WI38 (cell line): Measurements from ENCODE around the gene KLK1.
"Not testable (repeated sequence)": the region's sequence is repeated elsewhere in the genome, so short reads cannot be mapped to it uniquely, and the experiment has no call there.

Experiments used
- H3K4me3 ChIP-seq: 2 replicates; pipeline ENCODE4 v1.5.1; 2011; ENCODE audit warnings: low read depth, mild to moderate bottlenecking, control low read depth, low read length
- CTCF ChIP-seq: IDR thresholded peaks from 2 replicates; pipeline ENCODE4 v1.5.1; 2012; ENCODE audit warnings: low read depth, mild to moderate bottlenecking, control low read depth, low read length

Gene KLK1

GRCh38 chr19:50814883-50815282 lies 8.7 kb downstream of the KLK1 start:
- no peak overlapping the region for H3K4me3 ChIP-seq
- no peak for TF ChIP-seq CTCF

GRCh38 chr19:50812474-50812873 lies 11.1 kb downstream of the KLK1 start:
- no peak for TF ChIP-seq CTCF
- no peak overlapping the region for H3K4me3 ChIP-seq

- H3K4me3 ChIP-seq = not testable (repeated sequence)
Observed at GRCh38 chr19:50811622-50812238, 11.9 kb downstream of the KLK1 start.

- no peak for TF ChIP-seq CTCF
Observed at GRCh38 chr19:50808856-50809255, 14.7 kb downstream of the KLK1 start.

GRCh38 chr19:50804420-50805272 lies 18.9 kb downstream of the KLK1 start:
- no peak for TF ChIP-seq CTCF
- H3K4me3 ChIP-seq = peak overlapping the region; percentile 98

More at GRCh38 chr19:50808856-50809255, 14.7 kb downstream of the KLK1 start:
- H3K4me3 ChIP-seq = no peak overlapping the region

GRCh38 chr19:50803633-50804419 lies 19.8 kb downstream of the KLK1 start:
- H3K4me3 ChIP-seq = peak overlapping the region; percentile 98
- TF ChIP-seq CTCF = no peak

- TF ChIP-seq CTCF = no peak
- H3K4me3 ChIP-seq = no peak overlapping the region
Observed at GRCh38 chr19:50801107-50801506, 22.5 kb downstream of the KLK1 start.
